GM18951 (cell line): ENCODE measurements around the gene SLC22A9.
"Not testable (repeated sequence)": the region's sequence is repeated elsewhere in the genome, so short reads cannot be mapped to it uniquely, and the experiment has no call there.

Source experiments
- POLR2A ChIP-seq: IDR thresholded peaks from 4 replicates; pipeline ENCODE4 v1.6.1; 2011; ENCODE audit warnings: mild to moderate bottlenecking; ENCODE audit not compliant: insufficient read length, insufficient read depth; ENCODE audit errors: extremely low read depth
- in situ Hi-C: fragments of 300-500 bp; cut with MboI; formaldehyde crosslinking; loops from one replicate; pipeline ENCODE4 v1.12.0; 2022; ENCODE audit warnings: low sequenced_read_pairs, mixed read lengths, inconsistent platforms; ENCODE audit not compliant: unreplicated experiment

SLC22A9 gene

GRCh38 chr11:63369165-63369970, at the start of gene SLC22A9:
Gene SLC22A9, plus strand, starts transcription at chr11:63369785. Its CDS starts 272 bp downstream, at chr11:63370057.
- in situ Hi-C loops = no loop called here
- no peak for TF ChIP-seq POLR2A

- in situ Hi-C loops = no loop called here
- no peak for TF ChIP-seq POLR2A
These were observed 47.9 kb upstream of the SLC22A9 start for GRCh38 chr11:63321723-63322122.

GRCh38 chr11:63335089-63335488, 34.5 kb upstream of the SLC22A9 start:
- in situ Hi-C loops = not testable (repeated sequence)

GRCh38 chr11:63337070-63337469, 32.5 kb upstream of the SLC22A9 start:
- no peak for TF ChIP-seq POLR2A
- in situ Hi-C loops = no loop called here

- in situ Hi-C loops = no loop called here
- TF ChIP-seq POLR2A = no peak
These were observed 26.5 kb upstream of the SLC22A9 start for GRCh38 chr11:63343130-63343529.

- TF ChIP-seq POLR2A = no peak
- in situ Hi-C loops = no loop called here
These were observed 17.4 kb upstream of the SLC22A9 start for GRCh38 chr11:63352144-63352543.

GRCh38 chr11:63362196-63362793, 7.3 kb upstream of the SLC22A9 start:
- no peak for TF ChIP-seq POLR2A
- in situ Hi-C loops = no loop called here

GRCh38 chr11:63369971-63370588, 495 bp downstream of the SLC22A9 start:
- in situ Hi-C loops = no loop called here
- TF ChIP-seq POLR2A = no peak

GRCh38 chr11:63371396-63371795, 1.8 kb downstream of the SLC22A9 start:
- TF ChIP-seq POLR2A = no peak
- in situ Hi-C loops = no loop called here

- in situ Hi-C loops = no loop called here
- no peak for TF ChIP-seq POLR2A
These were observed 5.8 kb downstream of the SLC22A9 start for GRCh38 chr11:63375434-63375833.

GRCh38 chr11:63380130-63380529, 10.5 kb downstream of the SLC22A9 start:
- TF ChIP-seq POLR2A = no peak

GRCh38 chr11:63395697-63396096, 26.1 kb downstream of the SLC22A9 start:
- TF ChIP-seq POLR2A = no peak
- in situ Hi-C loops = no loop called here

More at GRCh38 chr11:63380130-63380529, 10.5 kb downstream of the SLC22A9 start:
- in situ Hi-C loops = no loop called here

- in situ Hi-C loops = no loop called here
- TF ChIP-seq POLR2A = no peak
These were observed 34.8 kb downstream of the SLC22A9 start for GRCh38 chr11:63404161-63404935.
